Measurements from ENCODE around the gene YY2. TPM values are rescaled to one million over a fixed set of nuclear protein-coding genes. Genes with fewer than 3 reads are reported as not detected.
"Not testable (repeated sequence)": the region's sequence is repeated elsewhere in the genome, so short reads cannot be mapped to it uniquely, and the experiment has no call there.

The YY2 gene
- total RNA-seq: 4.2 TPM
- 1.1 TPM for polyA plus RNA-seq

DNA sequence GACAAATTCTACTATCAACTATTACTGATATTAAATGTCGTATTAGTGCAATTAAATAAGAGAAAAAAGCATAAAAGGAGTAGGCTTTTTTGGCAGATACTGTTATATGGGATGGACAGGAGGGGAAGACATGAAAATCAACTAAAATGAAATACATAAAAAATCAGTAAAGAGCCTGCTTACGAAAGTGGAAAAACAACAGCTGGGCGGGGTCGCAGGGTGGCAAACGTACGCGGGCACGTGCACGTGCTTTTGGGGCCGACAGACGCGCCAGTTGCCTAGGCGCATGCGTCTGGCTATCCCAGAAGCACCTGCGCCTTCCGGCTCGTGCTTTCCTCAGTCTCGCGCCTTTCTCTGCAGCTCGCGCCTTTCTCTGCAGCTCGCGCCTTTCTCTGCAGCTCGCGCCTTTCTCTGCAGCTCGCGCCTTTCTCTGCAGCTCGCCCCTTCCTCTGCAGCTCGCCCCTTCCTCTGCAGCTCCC, at the start of gene YY2:
Gene YY2 (plus strand): TSS at position 51 of the 479 bp plus-strand sequence. CDS start 498 bp downstream, outside the sequence.
- WGBS: 97% methylated on average over 29 of the region's 29 CpGs
- peaks cover 2% of the 10 kb centered on the region for H3K36me3 ChIP-seq (ENCODE audit: insufficient read depth)
- no peaks in the 10 kb centered on the region for H3K4me1 ChIP-seq (ENCODE audit: insufficient read depth)
- no peak within 1 kb of the TSS for H3K4me3 ChIP-seq (ENCODE audit: low read depth, low read length)
- DNase-seq (ENCODE audit: extremely low spot score): no peak
- H3K27ac ChIP-seq (ENCODE audit: low read depth): no peak within 1 kb of the TSS

- H3K4me1 ChIP-seq (ENCODE audit: insufficient read depth): no peaks in the 10 kb centered on the region
- no peak overlapping the region for H3K4me3 ChIP-seq (ENCODE audit: low read depth, low read length)
- no peak for DNase-seq (ENCODE audit: extremely low spot score)
- no peak overlapping the region for H3K27ac ChIP-seq (ENCODE audit: low read depth)
- no peaks in the 10 kb centered on the region for H3K36me3 ChIP-seq (ENCODE audit: insufficient read depth)
Measured at GRCh38 chrX:21806691-21807090, 49.1 kb upstream of the YY2 start.

GRCh38 chrX:21811832-21812231, 44.0 kb upstream of the YY2 start:
- H3K4me3 ChIP-seq (ENCODE audit: low read depth, low read length): no peak overlapping the region
- H3K36me3 ChIP-seq (ENCODE audit: insufficient read depth): no peaks in the 10 kb centered on the region
- DNase-seq (ENCODE audit: extremely low spot score): no peak
- H3K27ac ChIP-seq (ENCODE audit: low read depth): no peak overlapping the region
- no peaks in the 10 kb centered on the region for H3K4me1 ChIP-seq (ENCODE audit: insufficient read depth)
- WGBS: 83% methylated on average over 1 of the region's 1 CpG

- 73% methylated on average over 2 of the region's 2 CpGs for WGBS
- no peaks in the 10 kb centered on the region for H3K36me3 ChIP-seq (ENCODE audit: insufficient read depth)
- no peaks in the 10 kb centered on the region for H3K4me1 ChIP-seq (ENCODE audit: insufficient read depth)
- no peak overlapping the region for H3K27ac ChIP-seq (ENCODE audit: low read depth)
- no peak overlapping the region for H3K4me3 ChIP-seq (ENCODE audit: low read depth, low read length)
- DNase-seq (ENCODE audit: extremely low spot score): no peak
Measured at GRCh38 chrX:21812628-21813027, 43.2 kb upstream of the YY2 start.

DNA sequence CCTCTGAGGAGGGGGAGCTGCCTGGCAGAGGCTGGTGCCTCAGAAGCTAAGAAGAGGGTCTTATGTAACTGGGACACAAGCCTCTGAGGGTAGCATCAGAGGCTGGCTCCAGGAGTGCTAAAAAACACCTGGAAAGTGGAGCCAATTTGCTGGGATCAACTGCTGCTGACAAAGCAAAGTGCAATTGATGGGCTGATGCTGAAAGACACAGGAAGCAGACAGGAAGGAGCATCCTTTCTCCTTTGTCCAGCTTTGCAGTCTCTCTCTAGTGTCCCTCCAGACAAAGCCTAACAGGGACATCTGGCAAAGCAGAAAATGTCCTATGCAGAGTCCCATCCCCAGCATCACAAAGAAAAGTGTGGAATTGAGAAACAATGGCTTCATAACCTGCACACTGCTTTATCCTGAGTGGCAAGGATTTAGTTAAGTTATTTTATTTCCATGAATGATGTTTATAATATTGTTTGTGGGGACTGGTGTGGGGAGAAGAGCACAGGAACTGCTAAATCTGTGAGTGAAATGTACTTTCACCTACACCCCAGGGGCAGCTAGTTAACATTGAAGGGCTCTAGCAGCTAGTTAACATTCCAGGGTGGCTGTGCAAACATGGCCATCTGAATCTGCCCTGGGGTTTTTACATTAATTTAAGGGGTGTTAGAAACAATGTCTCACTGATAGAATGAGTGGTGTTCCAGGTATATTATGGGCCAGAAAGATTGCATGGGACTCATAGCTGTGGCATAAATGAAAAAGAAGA, 42.0 kb upstream of the YY2 start:
- no peaks in the 10 kb centered on the region for H3K4me1 ChIP-seq (ENCODE audit: insufficient read depth)
- no peak overlapping the region for H3K4me3 ChIP-seq (ENCODE audit: low read depth, low read length)
- H3K27ac ChIP-seq (ENCODE audit: low read depth): no peak overlapping the region
- DNase-seq (ENCODE audit: extremely low spot score): no peak
- no peaks in the 10 kb centered on the region for H3K36me3 ChIP-seq (ENCODE audit: insufficient read depth)

DNA sequence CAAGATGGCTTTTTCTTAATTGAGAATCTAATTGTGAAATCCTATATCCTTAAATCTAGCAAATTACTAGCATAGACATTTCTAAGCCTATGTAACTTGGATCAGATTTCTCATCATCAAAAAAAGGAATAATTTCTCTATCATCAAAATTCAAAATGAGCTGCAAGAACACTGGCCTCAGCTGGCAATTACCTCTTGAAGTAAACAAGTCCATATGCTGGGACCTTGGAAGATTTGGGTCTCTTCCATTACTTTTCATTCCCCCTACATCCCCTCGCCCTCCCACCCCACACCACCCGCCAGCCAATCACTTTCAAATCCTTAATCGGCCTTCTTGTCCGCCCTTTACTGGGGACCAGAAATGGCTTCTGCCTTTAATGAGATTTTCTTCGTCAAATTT, 39.7 kb upstream of the YY2 start:
- H3K4me3 ChIP-seq (ENCODE audit: low read depth, low read length): no peak overlapping the region
- no peak for DNase-seq (ENCODE audit: extremely low spot score)
- WGBS: 81% methylated on average over 5 of the region's 5 CpGs
- no peak overlapping the region for H3K27ac ChIP-seq (ENCODE audit: low read depth)
- H3K4me1 ChIP-seq (ENCODE audit: insufficient read depth): no peaks in the 10 kb centered on the region
- H3K36me3 ChIP-seq (ENCODE audit: insufficient read depth): no peaks in the 10 kb centered on the region

DNA sequence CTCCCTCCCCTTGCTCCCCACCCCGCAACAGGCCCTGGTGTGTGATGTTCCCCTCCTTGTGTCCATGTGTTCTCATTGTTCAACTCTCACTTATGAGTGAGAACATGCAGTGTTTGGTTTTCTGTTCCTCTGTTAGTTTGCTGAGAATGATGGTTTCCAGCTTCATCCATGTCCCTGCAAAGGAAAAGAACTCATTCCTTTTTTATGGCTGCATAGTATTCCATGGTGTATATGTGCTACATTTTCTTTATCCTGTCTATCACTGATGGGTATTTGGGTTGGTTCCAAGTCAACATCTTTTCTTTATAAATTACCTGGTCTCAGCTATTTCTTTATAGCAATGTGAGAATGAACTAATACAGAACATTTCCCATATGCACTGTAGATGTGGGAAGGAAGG, 35.6 kb upstream of the YY2 start:
- WGBS: 88% methylated on average over 1 of the region's 1 CpG
- not testable (repeated sequence) for DNase-seq (ENCODE audit: extremely low spot score); H3K36me3 ChIP-seq (ENCODE audit: insufficient read depth); H3K4me1 ChIP-seq (ENCODE audit: insufficient read depth); H3K27ac ChIP-seq (ENCODE audit: low read depth); H3K4me3 ChIP-seq (ENCODE audit: low read depth, low read length)

DNA sequence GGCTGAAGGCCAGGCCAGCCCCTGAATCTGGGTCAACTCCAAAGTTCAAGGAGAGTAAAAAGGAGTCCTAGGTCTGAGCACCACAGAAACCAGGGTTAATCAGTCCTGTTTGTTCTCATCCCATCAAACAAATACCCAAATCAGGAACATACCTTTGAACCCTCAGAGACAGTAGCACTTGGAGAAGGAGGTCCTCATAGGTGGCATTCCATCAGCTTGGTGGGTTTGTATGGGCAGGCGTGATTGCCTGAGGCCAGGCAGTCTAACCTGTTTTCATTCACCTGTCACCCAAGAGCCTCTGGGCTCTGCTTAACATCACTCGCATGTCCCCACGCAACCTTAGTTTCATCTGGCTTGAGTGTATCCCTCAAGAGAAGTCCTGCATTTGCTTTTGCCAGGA, 33.9 kb upstream of the YY2 start:
- no peaks in the 10 kb centered on the region for H3K36me3 ChIP-seq (ENCODE audit: insufficient read depth)

GRCh38 chrX:21831496-21831895, 24.3 kb upstream of the YY2 start:
- DNase-seq (ENCODE audit: extremely low spot score): no peak
- WGBS: 76% methylated on average over 2 of the region's 2 CpGs
- Histone ChIP-seq H3K27ac (ENCODE audit: low read depth) (no peak overlapping the region), H3K36me3 (ENCODE audit: insufficient read depth) (no peaks in the 10 kb centered on the region), H3K4me1 (ENCODE audit: insufficient read depth) (no peaks in the 10 kb centered on the region), H3K4me3 (ENCODE audit: low read depth, low read length) (no peak overlapping the region)

More for the DNA sequence above, 33.9 kb upstream of the YY2 start:
- no peaks in the 10 kb centered on the region for H3K4me1 ChIP-seq (ENCODE audit: insufficient read depth)
- WGBS: 91% methylated on average over 3 of the region's 3 CpGs
- H3K4me3 ChIP-seq (ENCODE audit: low read depth, low read length): no peak overlapping the region
- DNase-seq (ENCODE audit: extremely low spot score): no peak
- H3K27ac ChIP-seq (ENCODE audit: low read depth): no peak overlapping the region

DNA sequence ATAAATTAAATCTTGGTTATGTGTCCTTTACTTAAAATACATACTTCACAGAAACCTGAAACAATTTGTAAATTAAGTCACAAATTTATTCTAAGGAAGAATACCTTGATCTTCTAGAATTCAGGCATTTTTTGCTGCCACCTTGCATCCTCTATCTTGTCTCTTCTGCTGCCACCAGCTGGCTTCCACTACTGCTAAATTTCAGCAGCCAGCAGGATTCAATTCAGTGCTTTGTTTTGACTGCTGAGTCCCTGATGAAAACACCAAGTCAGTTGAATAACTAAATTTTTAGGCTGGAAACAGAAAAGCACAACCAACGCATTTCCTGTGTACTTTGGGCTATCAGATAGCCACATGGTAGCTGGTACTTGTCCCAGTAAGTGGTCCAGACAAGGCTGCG, 18.7 kb upstream of the YY2 start:
- Histone ChIP-seq H3K27ac (ENCODE audit: low read depth) (no peak overlapping the region), H3K4me1 (ENCODE audit: insufficient read depth) (no peaks in the 10 kb centered on the region), H3K4me3 (ENCODE audit: low read depth, low read length) (no peak overlapping the region), H3K36me3 (ENCODE audit: insufficient read depth) (no peaks in the 10 kb centered on the region)
- DNase-seq (ENCODE audit: extremely low spot score): no peak
- WGBS: 55% methylated on average over 2 of the region's 2 CpGs

GRCh38 chrX:21838937-21839333, 16.9 kb upstream of the YY2 start:
- Histone ChIP-seq H3K27ac (ENCODE audit: low read depth) (no peak overlapping the region), H3K36me3 (ENCODE audit: insufficient read depth) (no peaks in the 10 kb centered on the region), H3K4me1 (ENCODE audit: insufficient read depth) (no peaks in the 10 kb centered on the region), H3K4me3 (ENCODE audit: low read depth, low read length) (peak overlapping the region; percentile 71)
- WGBS: 2% methylated on average over 4 of the region's 4 CpGs
- no peak for DNase-seq (ENCODE audit: extremely low spot score)

- Histone ChIP-seq H3K4me1 (ENCODE audit: insufficient read depth) (no peaks in the 10 kb centered on the region), H3K27ac (ENCODE audit: low read depth) (peak within 1 kb of the TSS; percentile 64), H3K4me3 (ENCODE audit: low read depth, low read length) (peak within 1 kb of the TSS; percentile 71), H3K36me3 (ENCODE audit: insufficient read depth) (no peaks in the 10 kb centered on the region)
- WGBS: under 1% methylated on average over 61 of the region's 61 CpGs
- DNase-seq (ENCODE audit: extremely low spot score): peak; percentile 64
Measured at GRCh38 chrX:21839334-21840192, 16.2 kb upstream of the YY2 start, which contains the start of gene MBTPS2. Gene MBTPS2, plus strand, starts transcription at chrX:21839617. Its CDS starts 118 bp downstream, at chrX:21839735.

DNA sequence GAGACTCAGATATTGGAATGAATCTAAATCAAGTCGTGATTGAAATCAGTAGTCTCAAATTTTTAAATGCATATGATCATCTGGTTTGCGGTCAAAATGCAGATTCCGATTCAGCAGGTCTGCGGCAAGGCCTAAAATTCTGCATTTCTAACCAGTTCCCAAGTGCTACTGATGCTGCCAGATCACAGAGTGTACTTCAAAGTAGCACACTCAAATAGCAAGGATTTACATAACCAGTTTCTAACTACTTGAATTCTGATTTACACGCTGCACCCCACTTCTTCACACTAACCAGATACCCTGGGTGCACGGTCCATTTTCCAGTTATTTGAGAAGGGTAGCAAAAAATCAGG, 15.6 kb upstream of the YY2 start:
- no peaks in the 10 kb centered on the region for H3K4me1 ChIP-seq (ENCODE audit: insufficient read depth)
- H3K36me3 ChIP-seq (ENCODE audit: insufficient read depth): no peaks in the 10 kb centered on the region
- no peak for DNase-seq (ENCODE audit: extremely low spot score)
- no peak overlapping the region for H3K27ac ChIP-seq (ENCODE audit: low read depth)
- peak overlapping the region; percentile 71 for H3K4me3 ChIP-seq (ENCODE audit: low read depth, low read length)
- 4% methylated on average over 6 of the region's 6 CpGs for WGBS

- no peaks in the 10 kb centered on the region for H3K36me3 ChIP-seq (ENCODE audit: insufficient read depth)
- no peak overlapping the region for H3K4me3 ChIP-seq (ENCODE audit: low read depth, low read length)
- no peak for DNase-seq (ENCODE audit: extremely low spot score)
- WGBS: 52% methylated on average over 5 of the region's 5 CpGs
- H3K27ac ChIP-seq (ENCODE audit: low read depth): no peak overlapping the region
- no peaks in the 10 kb centered on the region for H3K4me1 ChIP-seq (ENCODE audit: insufficient read depth)
Measured at GRCh38 chrX:21843179-21843578, 12.6 kb upstream of the YY2 start.

All from urinary bladder (tissue), 4 donors.